Skeletal muscle tissue (tissue), 4 donors: ENCODE data around the gene DNAJC15. TPM values are rescaled to one million over a fixed set of nuclear protein-coding genes. Genes with fewer than 3 reads are reported as not detected.
"Not testable (repeated sequence)": the region's sequence is repeated elsewhere in the genome, so short reads cannot be mapped to it uniquely, and the experiment has no call there.

Experiments
- H3K27ac ChIP-seq: one replicate; pipeline ENCODE4 v1.7.0; 2013; ENCODE audit warnings: mild to moderate bottlenecking, low read depth, low read length, inconsistent platforms
- H3K27me3 ChIP-seq, 3 donors: one replicate each; pipeline ENCODE4 v1.7.0; 2013; ENCODE audit warnings: low read length in 3 of 3; ENCODE audit not compliant: control insufficient read depth in 3 of 3, insufficient read depth in 3 of 3
- H3K36me3 ChIP-seq, 3 donors: one replicate each; pipeline ENCODE4 v1.7.0; 2013; ENCODE audit warnings: low read length in 3 of 3; ENCODE audit not compliant: control insufficient read depth in 3 of 3, insufficient read depth in 3 of 3
- H3K4me1 ChIP-seq, 3 donors: one replicate each; pipeline ENCODE4 v1.7.0; 2013; ENCODE audit warnings: low read length in 3 of 3, mild to moderate bottlenecking in 3 of 3; ENCODE audit not compliant: control insufficient read depth in 3 of 3, insufficient read depth in 3 of 3
- H3K4me3 ChIP-seq, 3 donors: one replicate each; pipeline ENCODE4 v1.7.0; 2013; ENCODE audit warnings: low read length in 3 of 3
- H3K9ac ChIP-seq, 3 donors: one replicate each; pipeline ENCODE4 v1.7.0; 2013; ENCODE audit warnings: low read length in 3 of 3, mild to moderate bottlenecking in 3 of 3, moderate library complexity in 2 of 3, low read depth in 1 of 3
- H3K9me3 ChIP-seq, 3 donors: one replicate each; pipeline ENCODE4 v1.7.0; 2013; ENCODE audit warnings: low read length in 3 of 3; ENCODE audit not compliant: control insufficient read depth in 3 of 3
- total RNA-seq: library from RNA; depleted of rRNA; stranded (reverse); fragments of >200 nt; gene quantifications from one replicate; pipeline ENCODE4 v1.2.3, GENCODE V29; 2014
- donor health status: Osteomylitis.

DNAJC15 gene
- total RNA-seq, 1 donor from 2014 or later = 7.3 TPM

DNA sequence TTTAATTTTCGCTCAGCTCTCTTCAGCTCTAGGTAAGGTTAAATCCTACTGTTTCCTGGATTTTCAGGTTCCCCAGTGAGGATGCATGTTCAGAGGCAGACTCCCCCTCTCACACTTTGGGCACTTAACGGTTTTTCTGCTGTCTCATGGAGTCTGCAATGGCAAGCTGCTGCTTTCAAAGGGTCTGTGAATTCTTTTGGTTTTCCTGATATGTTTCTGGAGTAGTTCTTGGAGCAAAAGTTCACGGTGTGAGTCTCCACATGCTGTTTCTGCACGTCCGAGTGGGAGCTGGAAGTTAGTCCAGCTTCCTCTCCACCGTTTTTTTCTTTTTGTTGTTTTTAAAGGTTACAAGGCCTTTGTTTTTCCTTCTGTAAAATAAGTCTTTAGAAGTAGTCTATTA lies 35.4 kb downstream of the DNAJC15 start:
- Histone ChIP-seq H3K9me3 (no peaks in the 10 kb centered on the region), H3K27ac (peak overlapping the region; percentile 44), H3K4me3 (no peak overlapping the region), H3K36me3 (no peaks in the 10 kb centered on the region), H3K9ac (no peak overlapping the region), H3K27me3 (no peaks in the 10 kb centered on the region), H3K4me1 (peaks cover 11 to 17% (median 12%) of the 10 kb centered on the region in 3 donors)

GRCh38 chr13:43059779-43060178 lies 36.4 kb downstream of the DNAJC15 start:
- H3K27me3 ChIP-seq, H3K27ac ChIP-seq, H3K36me3 ChIP-seq, H3K4me3 ChIP-seq, H3K9ac ChIP-seq, H3K9me3 ChIP-seq: not testable (repeated sequence)
- peaks cover 9 to 15% (median 9%) of the 10 kb centered on the region in 3 donors for H3K4me1 ChIP-seq

- not testable (repeated sequence) for H3K9me3 ChIP-seq, H3K4me3 ChIP-seq, H3K27me3 ChIP-seq, H3K9ac ChIP-seq, H3K27ac ChIP-seq, H3K36me3 ChIP-seq
- peaks cover 8 to 11% (median 8%) of the 10 kb centered on the region in 3 donors for H3K4me1 ChIP-seq
These were observed 37.4 kb downstream of the DNAJC15 start for GRCh38 chr13:43060806-43061205.

DNA sequence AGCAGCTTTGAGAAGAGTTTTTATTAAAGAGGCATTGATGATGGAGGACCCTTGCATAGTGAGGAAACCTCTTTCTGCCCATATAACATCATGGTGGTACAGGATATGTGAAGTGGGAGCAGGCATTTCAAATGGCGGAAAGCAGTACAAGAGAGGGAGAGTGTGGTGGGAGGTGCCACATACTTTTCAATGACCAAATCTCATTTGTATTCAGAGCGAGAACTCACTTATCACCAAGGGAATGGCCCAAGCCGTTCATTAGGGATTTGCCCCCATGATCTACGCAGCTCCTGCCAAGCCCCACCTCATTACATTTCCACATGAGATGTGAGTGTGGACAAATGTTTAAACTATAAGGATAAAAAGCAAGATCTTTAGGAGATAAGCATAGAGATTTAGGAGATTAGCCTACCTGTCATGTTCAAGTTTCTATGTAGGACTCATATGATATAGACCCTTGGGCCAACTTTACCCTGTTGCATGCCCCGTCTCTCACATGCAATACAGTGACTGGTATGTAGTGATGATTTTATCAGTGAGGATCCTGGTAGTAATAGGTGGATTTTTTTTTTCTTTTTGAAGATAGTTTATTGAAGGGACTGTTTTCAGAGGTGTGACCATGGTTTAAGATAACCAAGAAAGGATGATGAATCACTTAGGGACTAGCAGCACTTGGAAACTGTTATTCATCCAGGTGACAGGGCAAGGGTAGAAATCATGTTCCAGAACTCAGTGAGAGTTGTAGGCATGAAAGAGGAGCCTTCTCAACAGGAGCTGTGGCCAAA lies 38.3 kb downstream of the DNAJC15 start:
- Histone ChIP-seq H3K27ac (no peak overlapping the region), H3K4me3 (no peak overlapping the region), H3K9ac (no peak overlapping the region), H3K27me3 (no peaks in the 10 kb centered on the region), H3K9me3 (no peaks in the 10 kb centered on the region), H3K36me3 (peaks cover 0 to 3% (median 0%) of the 10 kb centered on the region in 3 donors), H3K4me1 (peaks cover 8 to 11% (median 8%) of the 10 kb centered on the region in 3 donors)

- Histone ChIP-seq H3K27ac (no peak overlapping the region), H3K4me3 (no peak overlapping the region), H3K9me3 (no peaks in the 10 kb centered on the region), H3K9ac (no peak overlapping the region), H3K36me3 (peaks cover 0 to 4% (median 0%) of the 10 kb centered on the region in 3 donors), H3K27me3 (no peaks in the 10 kb centered on the region), H3K4me1 (no peaks in the 10 kb centered on the region)
These were observed 48.4 kb downstream of the DNAJC15 start for GRCh38 chr13:43071824-43072223.

DNA sequence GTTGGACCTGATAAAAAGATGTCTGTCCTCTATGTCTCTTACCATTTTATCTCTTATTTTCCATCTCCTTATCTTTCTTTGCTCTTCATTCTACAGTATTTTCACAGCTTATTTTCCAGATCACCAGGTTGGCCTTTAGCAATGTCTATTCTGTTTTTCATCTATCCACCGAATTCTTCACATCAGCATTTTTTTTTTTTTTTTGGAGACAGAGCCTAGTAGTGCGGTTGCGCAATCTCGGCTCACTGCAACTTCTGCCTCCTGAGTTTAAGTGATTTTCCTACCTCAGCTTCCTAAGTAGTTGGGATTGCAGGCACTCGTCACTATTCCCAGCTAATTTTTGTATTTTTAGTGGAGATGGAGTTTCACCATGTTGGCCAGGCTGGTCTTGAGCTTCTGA lies 49.0 kb downstream of the DNAJC15 start:
- no peak overlapping the region for H3K27ac ChIP-seq
- H3K4me1 ChIP-seq = peaks cover 0 to under 1% (median 0%) of the 10 kb centered on the region in 3 donors
- no peak overlapping the region for H3K4me3 ChIP-seq
- no peaks in the 10 kb centered on the region for H3K27me3 ChIP-seq
- no peaks in the 10 kb centered on the region for H3K9me3 ChIP-seq
- H3K9ac ChIP-seq = no peak overlapping the region
- peaks cover 0 to 4% (median 0%) of the 10 kb centered on the region in 3 donors for H3K36me3 ChIP-seq

DNA sequence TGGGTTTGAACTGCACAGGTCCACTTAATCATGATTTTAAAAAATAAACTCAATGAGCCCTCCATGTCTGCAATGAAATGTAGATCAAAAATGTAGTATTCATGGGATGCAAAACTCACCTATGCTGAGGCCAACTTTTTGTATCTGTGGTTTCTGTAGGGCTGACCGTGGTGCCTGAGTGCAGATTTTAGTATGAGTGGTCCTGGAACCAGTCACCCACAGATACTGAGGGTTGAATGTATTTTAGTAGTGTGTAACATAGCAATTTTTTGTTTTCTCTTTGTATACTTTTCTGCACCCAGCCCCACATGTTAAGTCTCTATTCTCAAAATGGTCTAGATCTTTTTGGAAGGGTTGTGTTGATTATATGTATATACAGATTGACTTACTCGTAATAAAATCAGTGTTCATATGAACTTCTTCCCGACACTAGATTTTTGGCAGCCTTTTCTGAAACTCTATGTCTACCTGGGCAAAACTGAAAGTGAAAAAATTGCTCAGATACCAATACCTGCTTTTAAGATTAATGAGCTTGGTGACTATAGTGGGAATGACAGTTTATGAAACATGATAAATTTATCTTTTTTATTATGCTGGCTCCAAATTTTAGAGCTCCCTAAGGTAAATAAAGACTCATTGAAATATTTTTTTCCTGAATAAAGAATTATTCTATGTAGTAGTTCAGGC lies 51.6 kb downstream of the DNAJC15 start:
- Histone ChIP-seq H3K9me3 (no peaks in the 10 kb centered on the region), H3K27ac (no peak overlapping the region), H3K4me1 (peaks cover 0 to 5% (median 0%) of the 10 kb centered on the region in 3 donors), H3K27me3 (no peaks in the 10 kb centered on the region), H3K36me3 (no peaks in the 10 kb centered on the region), H3K9ac (no peak overlapping the region), H3K4me3 (no peak overlapping the region)

GRCh38 chr13:43075511-43075902 lies 52.1 kb downstream of the DNAJC15 start:
- H3K9me3 ChIP-seq, H3K9ac ChIP-seq, H3K4me3 ChIP-seq: not testable (repeated sequence)

DNA sequence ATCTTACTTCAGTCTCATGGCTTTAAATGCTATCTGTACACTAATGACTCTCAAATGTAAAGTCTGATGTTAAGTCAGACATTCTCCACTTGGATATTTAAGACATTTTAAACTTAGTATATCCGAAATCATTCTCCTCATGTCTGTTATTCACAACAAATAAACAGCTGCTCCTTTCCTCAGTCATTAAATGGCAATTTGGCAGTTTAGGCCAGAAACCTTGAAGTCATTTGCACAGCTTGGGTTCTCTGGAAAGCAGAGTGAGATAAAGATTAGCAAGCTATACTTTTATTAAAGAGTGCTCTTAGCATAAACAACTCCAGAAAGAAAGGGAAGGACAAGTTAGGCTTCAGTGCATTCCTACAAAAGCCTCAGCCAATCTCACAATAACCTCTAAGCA lies 53.7 kb downstream of the DNAJC15 start:
- Histone ChIP-seq H3K4me1 (peaks cover 0 to 5% (median 0%) of the 10 kb centered on the region in 3 donors), H3K36me3 (peaks cover 3 to 5% (median 4%) of the 10 kb centered on the region in 3 donors), H3K27ac (no peak overlapping the region), H3K9me3 (no peaks in the 10 kb centered on the region), H3K27me3 (no peaks in the 10 kb centered on the region), H3K4me3 (no peak overlapping the region), H3K9ac (no peak overlapping the region)

More at GRCh38 chr13:43075511-43075902, 52.1 kb downstream of the DNAJC15 start:
- H3K4me1 ChIP-seq, H3K36me3 ChIP-seq, H3K27me3 ChIP-seq, H3K27ac ChIP-seq: not testable (repeated sequence)

GRCh38 chr13:43077461-43077860 lies 54.1 kb downstream of the DNAJC15 start:
- no peak overlapping the region for H3K9ac ChIP-seq
- no peak overlapping the region for H3K27ac ChIP-seq
- peaks cover 0 to 5% (median 0%) of the 10 kb centered on the region in 3 donors for H3K4me1 ChIP-seq
- no peaks in the 10 kb centered on the region for H3K27me3 ChIP-seq
- H3K9me3 ChIP-seq = no peaks in the 10 kb centered on the region
- no peak overlapping the region for H3K4me3 ChIP-seq
- peaks cover 3 to 5% (median 4%) of the 10 kb centered on the region in 3 donors for H3K36me3 ChIP-seq
